Sigmoid colon (tissue), 4 donors: ENCODE measurements around the gene ATG10.

Experiments used
- CTCF ChIP-seq, 4 experiments: fragments of 450-650 bp in 3 of 4; fragments of 200-600 bp in 1 of 4; IDR thresholded peaks; one replicate each; pipeline ENCODE4 v1.5.1; 2016 to 2019; ENCODE audit warnings: antibody characterized with exemption in 4 of 4, mild to moderate bottlenecking in 3 of 4, moderate library complexity in 2 of 4
- POLR2AphosphoS5 ChIP-seq, 4 donors: sonication (generic); formaldehyde crosslinking; IDR thresholded peaks; one replicate each; pipeline ENCODE4 v1.6.1; 2017; ENCODE audit warnings: antibody characterized with exemption in 4 of 4

- no peak for TF ChIP-seq CTCF (IDR thresholded peaks at IDR 0.05)
- TF ChIP-seq POLR2AphosphoS5 (IDR thresholded peaks at IDR 0.05), result no peak
These were observed 325.1 kb downstream of the ATG10 start for GRCh38 chr5:82296929-82297328.
